ENCODE results near the gene CDK5.
"Not testable (repeated sequence)": the region's sequence is repeated elsewhere in the genome, so short reads cannot be mapped to it uniquely, and the experiment has no call there.

DNA sequence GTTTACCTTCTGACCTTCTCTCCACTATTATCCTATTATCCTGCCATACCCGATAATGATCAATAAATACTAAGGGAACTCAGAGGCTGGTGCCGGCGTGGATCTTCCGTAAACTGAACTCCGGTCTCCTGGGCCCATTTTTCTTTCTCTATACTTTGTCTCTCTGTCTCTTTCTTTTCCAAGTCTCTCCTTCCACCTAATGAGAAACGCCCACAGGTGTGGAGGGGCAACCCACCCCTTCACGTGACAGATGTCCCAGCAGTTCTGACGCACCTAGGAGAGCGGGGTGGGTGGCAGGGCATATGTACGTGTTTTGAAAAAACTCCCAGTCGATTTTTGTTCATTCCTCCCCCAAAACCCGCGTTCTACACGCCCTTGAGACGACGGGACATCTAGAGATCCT is 30.0 kb downstream of the CDK5 start:
- TF ChIP-seq, protein P1, sequence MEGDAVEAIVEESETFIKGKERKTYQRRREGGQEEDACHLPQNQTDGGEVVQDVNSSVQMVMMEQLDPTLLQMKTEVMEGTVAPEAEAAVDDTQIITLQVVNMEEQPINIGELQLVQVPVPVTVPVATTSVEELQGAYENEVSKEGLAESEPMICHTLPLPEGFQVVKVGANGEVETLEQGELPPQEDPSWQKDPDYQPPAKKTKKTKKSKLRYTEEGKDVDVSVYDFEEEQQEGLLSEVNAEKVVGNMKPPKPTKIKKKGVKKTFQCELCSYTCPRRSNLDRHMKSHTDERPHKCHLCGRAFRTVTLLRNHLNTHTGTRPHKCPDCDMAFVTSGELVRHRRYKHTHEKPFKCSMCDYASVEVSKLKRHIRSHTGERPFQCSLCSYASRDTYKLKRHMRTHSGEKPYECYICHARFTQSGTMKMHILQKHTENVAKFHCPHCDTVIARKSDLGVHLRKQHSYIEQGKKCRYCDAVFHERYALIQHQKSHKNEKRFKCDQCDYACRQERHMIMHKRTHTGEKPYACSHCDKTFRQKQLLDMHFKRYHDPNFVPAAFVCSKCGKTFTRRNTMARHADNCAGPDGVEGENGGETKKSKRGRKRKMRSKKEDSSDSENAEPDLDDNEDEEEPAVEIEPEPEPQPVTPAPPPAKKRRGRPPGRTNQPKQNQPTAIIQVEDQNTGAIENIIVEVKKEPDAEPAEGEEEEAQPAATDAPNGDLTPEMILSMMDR (IDR thresholded peaks at IDR 0.05 in 8 of 11, conservative IDR thresholded peaks at IDR 0.05 in 3 of 11) = not testable (repeated sequence)
- not testable (repeated sequence) for TF ChIP-seq POLR2A, POLR2AphosphoS5 (IDR thresholded peaks at IDR 0.05)

All from spleen (tissue), 7 donors.